ENCODE results near the gene RGS7BP. TPM values are rescaled to one million over a fixed set of nuclear protein-coding genes. Genes with fewer than 3 reads are reported as not detected.

Gene RGS7BP
- total RNA-seq, 2 donors from 2014 or later = 0.12 to 0.35 TPM

DNA sequence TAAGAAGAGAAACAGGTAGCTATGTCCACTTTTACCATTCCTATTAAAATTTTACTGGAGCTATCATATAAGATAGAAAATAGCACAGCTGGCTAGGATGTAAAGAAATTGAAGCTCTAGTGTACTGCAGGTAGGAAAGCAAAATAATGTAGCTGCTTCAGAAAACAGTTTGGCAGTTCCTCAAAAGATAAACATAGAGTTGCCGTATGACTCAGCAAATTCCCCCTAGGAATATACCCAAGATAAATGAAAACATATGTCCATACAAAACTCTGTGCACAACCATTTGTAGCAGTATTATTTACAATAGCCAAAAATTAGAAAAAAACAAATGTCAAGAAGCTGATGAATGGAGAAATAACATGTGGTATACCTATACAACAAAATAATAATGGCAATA is 119.9 kb downstream of the RGS7BP start:
- Histone ChIP-seq H3K9me3 (no peaks in the 10 kb centered on the region), H3K4me3 (no peak overlapping the region), H3K27ac (no peak overlapping the region), H3K9ac (ENCODE audit: low read depth in 2 of 2, low read length in 2 of 2) (no peak overlapping the region), H3K27me3 (no peaks in the 10 kb centered on the region), H3K36me3 (no peaks in the 10 kb centered on the region), H3K4me1 (no peaks in the 10 kb centered on the region)
- intact Hi-C loops (cut with DNase I) = no loop called here
- no peak for DNase-seq
- TF ChIP-seq, protein P1, sequence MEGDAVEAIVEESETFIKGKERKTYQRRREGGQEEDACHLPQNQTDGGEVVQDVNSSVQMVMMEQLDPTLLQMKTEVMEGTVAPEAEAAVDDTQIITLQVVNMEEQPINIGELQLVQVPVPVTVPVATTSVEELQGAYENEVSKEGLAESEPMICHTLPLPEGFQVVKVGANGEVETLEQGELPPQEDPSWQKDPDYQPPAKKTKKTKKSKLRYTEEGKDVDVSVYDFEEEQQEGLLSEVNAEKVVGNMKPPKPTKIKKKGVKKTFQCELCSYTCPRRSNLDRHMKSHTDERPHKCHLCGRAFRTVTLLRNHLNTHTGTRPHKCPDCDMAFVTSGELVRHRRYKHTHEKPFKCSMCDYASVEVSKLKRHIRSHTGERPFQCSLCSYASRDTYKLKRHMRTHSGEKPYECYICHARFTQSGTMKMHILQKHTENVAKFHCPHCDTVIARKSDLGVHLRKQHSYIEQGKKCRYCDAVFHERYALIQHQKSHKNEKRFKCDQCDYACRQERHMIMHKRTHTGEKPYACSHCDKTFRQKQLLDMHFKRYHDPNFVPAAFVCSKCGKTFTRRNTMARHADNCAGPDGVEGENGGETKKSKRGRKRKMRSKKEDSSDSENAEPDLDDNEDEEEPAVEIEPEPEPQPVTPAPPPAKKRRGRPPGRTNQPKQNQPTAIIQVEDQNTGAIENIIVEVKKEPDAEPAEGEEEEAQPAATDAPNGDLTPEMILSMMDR (IDR thresholded peaks at IDR 0.05) = no peak

DNA sequence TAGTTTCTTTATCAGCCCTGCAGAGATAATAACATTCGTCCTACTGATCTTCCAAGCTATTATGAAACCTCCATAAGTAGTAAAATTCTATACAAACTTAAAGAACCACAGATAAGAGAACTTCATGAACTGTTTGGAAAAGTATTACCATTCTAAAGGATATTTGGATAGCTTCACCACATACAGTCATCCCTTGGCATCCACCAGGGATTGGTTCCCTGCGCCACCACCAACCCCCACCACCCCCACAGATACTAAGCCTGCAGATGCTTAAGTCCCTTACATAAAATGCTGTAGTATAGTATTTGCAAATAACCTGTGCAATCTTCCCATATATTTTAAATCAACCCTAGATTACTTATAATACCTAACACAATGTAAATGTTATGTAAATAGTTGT is 123.1 kb downstream of the RGS7BP start:
- TF ChIP-seq, protein P1 (IDR thresholded peaks at IDR 0.05) = no peak
- Histone ChIP-seq H3K36me3 (no peaks in the 10 kb centered on the region), H3K9me3 (no peaks in the 10 kb centered on the region), H3K4me3 (no peak overlapping the region), H3K27me3 (no peaks in the 10 kb centered on the region), H3K27ac (no peak overlapping the region), H3K9ac (ENCODE audit: low read depth in 2 of 2, low read length in 2 of 2) (no peak overlapping the region), H3K4me1 (no peaks in the 10 kb centered on the region)
- DNase-seq = no peak
- intact Hi-C loops (cut with DNase I) = no loop called here

DNA sequence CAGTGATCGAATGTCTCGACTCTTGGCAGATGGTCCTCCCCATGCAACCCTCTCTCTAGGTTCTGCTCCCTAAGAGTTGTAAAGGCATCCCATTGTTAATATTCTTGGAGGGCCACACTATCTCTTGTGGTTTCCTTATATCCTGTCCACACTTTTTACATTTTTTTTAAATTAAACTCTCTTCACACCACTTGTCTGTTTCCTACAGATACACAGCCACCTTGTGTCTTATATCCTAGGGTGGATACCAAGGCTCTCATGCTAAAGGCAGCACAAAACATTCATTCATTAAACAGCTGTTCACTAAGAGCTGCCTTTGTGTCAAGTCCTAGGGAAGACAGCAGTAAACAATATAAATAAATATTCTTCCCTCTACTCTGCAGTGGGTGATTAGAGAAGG is 124.0 kb downstream of the RGS7BP start:
- H3K27ac ChIP-seq = no peak overlapping the region
- H3K27me3 ChIP-seq = no peaks in the 10 kb centered on the region
- TF ChIP-seq, protein P1 (IDR thresholded peaks at IDR 0.05) = no peak
- H3K9ac ChIP-seq (ENCODE audit: low read depth in 2 of 2, low read length in 2 of 2) = no peak overlapping the region
- no peak for DNase-seq
- H3K4me1 ChIP-seq = no peaks in the 10 kb centered on the region
- no peak overlapping the region for H3K4me3 ChIP-seq
- no peaks in the 10 kb centered on the region for H3K36me3 ChIP-seq
- no peaks in the 10 kb centered on the region for H3K9me3 ChIP-seq
- intact Hi-C loops (cut with DNase I) = no loop called here

DNA sequence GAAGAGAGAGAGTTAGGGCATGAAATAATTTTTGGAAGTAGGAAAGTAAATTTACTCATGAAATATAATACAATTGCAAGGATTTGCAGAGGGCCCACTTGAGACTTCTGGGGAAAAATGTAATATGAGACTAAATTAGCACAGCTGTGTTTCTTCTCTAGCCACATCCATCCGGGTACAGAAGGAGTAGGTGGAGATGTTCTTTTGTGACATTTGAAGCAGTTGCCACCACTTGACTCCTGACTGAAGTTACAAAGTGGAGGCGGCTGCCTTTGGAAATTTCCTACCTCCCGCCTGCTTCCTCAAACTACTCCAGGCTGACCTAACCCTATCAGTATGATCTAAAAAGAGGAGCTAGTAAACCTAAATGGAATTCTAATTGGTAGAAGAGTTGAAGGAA is 126.4 kb downstream of the RGS7BP start:
- Histone ChIP-seq H3K36me3 (no peaks in the 10 kb centered on the region), H3K4me1 (no peaks in the 10 kb centered on the region), H3K9me3 (no peaks in the 10 kb centered on the region), H3K9ac (ENCODE audit: low read depth in 2 of 2, low read length in 2 of 2) (no peak overlapping the region), H3K4me3 (no peak overlapping the region), H3K27me3 (no peaks in the 10 kb centered on the region), H3K27ac (no peak overlapping the region)
- intact Hi-C loops (cut with DNase I) = no loop called here
- DNase-seq = no peak
- TF ChIP-seq, protein P1 (IDR thresholded peaks at IDR 0.05) = no peak

DNA sequence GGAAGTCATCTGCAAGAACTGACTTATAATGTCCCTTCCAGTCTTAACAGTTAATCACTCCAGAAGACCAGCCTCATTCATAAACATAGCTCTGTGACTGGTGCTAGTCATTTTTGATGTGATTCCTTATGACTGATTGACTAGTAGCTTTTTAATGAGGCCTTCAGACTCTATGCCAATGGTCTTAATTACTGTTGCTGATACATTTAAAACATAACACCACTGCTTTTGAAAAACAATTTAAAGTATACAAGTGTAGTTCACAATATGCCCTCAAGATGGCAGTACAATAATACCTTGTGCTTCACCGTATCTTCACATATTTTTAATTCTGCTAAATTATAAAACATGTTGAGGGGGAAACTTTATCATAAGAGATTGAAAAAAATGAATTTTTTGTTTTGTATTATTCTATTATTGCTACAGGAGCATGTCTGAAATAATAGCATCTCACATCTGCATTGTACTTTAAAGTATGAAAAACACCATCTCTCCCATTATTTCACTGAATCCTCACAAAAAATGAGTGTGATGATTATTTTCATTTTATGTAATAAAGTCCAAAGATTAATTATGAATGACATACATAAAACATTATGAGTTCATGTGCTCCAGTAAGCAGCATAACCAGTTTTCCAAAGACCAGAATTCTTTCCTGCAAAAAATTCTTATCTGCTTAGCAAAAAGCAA is 129.3 kb downstream of the RGS7BP start:
- TF ChIP-seq, protein P1 (IDR thresholded peaks at IDR 0.05) = peak; percentile 75
- Histone ChIP-seq H3K4me1 (no peaks in the 10 kb centered on the region), H3K27me3 (no peaks in the 10 kb centered on the region), H3K4me3 (no peak overlapping the region), H3K9me3 (no peaks in the 10 kb centered on the region), H3K27ac (no peak overlapping the region), H3K36me3 (no peaks in the 10 kb centered on the region), H3K9ac (ENCODE audit: low read depth in 2 of 2, low read length in 2 of 2) (no peak overlapping the region)
- no peak for DNase-seq
- intact Hi-C loops (cut with DNase I) = loop anchor here (2.0 kb wide), 1 partner anchor 150 kb away; no protein-coding TSS in a partner anchor

Data from colonic mucosa (tissue), 4 donors.